Hematopoietic multipotent progenitor cell (in vitro differentiated cells): Measurements from ENCODE around the gene ASPG. TPM values are rescaled to one million over a fixed set of nuclear protein-coding genes. Genes with fewer than 3 reads are reported as not detected.

Experiments used
- DNase-seq, 3 donors: peaks; one replicate each; pipeline ENCODE4 v3.0.0-alpha.2; 2011 to 2015; ENCODE audit warnings: low read depth in 2 of 3, low spot score in 2 of 3
- total RNA-seq: library from RNA; depleted of rRNA; stranded (reverse); fragments of >200 nt; gene quantifications from one replicate; pipeline ENCODE4 v1.2.3, GENCODE V29; 2012

Gene ASPG
- total RNA-seq, 1 donor: under 0.01 TPM

DNA sequence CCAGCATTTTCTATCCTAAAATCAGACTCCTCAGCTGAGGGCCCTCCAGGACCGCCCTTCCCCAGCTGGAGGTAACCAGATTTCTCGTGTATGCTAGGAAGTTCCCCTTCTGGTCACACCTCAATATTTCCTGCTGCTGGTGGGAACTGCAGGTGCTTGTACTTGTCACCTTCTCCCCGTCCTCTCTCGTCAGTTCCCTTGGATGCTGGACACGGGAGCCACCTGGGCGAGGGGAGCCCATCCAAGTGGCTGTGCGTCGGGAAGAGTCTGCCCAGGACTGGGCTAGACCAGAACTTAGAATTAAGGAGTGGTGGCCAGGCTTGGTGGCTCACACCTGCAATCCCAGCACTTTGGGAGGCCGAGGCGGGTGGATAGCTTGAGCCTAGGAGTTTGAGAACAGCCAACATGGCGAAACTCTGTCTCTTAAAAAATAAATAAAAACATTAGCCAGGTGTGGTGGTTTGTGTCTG, 29.7 kb downstream of the ASPG start:
- no peak for DNase-seq

DNA sequence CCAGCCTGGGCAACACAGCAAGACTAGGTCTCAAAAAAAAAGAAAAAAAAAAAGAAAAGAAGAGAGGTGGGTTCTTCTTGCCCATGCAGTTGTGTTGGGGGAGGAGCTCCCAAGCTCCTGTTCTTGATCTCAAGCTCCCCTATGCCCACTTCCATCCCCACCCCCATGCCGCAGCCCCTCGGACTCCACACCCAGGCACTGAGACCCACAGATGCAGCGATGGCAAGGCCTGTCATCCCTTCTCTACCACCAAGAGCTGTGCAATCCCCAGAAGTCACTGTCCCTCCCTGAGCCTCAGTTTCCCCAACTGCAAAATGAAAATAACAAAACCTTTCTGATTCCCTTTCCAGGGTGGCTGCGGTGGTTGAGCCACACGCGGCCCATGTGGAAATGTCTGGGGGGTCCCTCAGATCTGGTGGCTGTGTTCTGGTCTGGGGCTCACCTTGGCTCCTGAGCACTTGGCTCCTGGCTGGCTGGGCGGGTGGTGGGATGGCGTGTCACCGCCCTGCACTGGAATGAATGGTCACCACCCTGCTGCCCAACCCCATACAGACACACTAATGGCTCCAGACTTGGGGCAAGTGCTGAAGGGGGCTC, 30.3 kb downstream of the ASPG start:
- DNase-seq: no peak

DNA sequence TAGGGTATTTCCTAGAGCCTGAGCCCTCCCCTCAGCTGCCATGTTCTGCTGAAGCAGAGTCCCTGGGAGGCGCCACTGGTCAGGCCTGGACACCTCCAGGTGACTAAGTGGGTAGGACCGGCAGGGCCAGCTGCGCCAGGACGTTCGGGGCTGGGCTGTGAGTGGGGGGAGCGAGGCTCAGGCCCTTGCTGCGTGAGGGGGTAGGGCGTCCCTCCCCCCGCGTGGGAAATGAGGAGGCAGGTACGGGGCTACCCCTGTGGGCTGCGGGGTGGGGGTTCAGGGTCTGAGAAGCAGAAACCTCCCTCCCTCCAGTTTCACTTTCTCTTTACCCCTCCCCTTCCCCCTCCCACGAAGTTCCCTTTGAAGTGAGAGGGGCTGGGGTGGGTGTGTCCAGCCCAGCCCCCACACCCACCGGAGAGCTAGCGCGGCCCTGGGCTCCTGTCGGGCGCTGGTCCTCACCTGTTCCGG, 30.8 kb downstream of the ASPG start:
- DNase-seq: peak in 2 of 3 donors; percentile 44 to 62

DNA sequence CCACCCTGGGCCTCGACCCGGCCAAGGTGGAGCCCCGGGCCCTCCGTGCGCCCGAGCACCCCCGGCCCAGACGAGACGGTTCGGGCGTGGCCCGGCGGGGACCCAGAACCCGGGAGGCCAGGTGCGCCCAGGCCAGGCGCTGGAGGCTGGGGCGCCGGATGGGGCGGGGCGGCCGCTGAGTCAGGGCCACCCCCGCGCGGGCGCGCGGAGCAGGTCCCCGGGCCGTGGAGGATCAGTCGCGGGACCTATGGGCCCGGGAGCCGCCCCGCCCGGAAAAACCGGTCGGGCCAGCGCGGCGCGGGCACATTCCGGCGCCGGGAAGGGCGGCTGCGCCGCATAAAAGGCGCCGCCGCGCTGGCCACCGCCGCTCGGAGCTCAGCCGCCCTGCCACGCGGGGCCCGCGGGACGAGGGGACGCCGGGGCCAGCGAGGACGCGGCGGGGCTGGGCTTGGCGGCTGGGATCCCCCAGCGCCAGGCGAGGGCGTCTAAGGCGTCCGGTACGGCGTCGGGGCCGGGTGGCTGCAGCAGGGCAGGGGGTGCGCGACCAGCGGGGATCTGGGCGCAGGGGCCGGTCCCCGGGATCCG, 31.3 kb downstream of the ASPG start:
- DNase-seq: no peak

DNA sequence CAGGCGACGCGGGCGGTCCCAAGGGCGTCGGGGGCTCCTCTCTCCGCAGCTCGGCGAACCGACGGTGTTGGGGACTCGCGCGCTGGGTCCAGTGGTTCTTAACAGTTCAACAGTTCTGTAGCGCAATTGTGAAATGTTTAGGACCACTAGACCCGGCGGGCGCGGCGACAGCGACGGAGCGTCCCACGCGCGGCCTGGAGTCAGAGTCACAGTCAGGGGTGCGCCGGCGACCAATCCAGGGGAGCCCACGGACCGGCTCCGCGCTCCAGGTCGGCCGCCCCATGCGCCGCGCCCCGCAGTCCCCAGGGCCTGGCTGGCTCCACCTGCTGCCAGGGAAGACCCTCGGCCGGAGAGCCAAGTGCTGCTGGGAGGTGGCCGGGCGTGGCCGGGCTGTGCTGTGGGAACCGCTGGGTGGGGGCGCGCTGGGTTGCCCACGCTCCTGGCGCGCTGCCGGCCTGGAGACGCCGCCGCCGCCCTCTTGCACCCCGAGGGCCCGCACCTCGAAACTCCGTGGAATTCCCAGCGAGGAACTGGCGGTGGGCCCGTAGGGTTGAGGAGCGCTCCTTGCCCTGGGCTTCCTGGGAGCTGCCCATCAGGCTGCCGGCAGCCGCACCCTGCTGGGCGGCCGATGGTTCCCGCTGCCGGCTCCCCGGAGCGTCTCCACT, 32.0 kb downstream of the ASPG start:
- no peak for DNase-seq

DNA sequence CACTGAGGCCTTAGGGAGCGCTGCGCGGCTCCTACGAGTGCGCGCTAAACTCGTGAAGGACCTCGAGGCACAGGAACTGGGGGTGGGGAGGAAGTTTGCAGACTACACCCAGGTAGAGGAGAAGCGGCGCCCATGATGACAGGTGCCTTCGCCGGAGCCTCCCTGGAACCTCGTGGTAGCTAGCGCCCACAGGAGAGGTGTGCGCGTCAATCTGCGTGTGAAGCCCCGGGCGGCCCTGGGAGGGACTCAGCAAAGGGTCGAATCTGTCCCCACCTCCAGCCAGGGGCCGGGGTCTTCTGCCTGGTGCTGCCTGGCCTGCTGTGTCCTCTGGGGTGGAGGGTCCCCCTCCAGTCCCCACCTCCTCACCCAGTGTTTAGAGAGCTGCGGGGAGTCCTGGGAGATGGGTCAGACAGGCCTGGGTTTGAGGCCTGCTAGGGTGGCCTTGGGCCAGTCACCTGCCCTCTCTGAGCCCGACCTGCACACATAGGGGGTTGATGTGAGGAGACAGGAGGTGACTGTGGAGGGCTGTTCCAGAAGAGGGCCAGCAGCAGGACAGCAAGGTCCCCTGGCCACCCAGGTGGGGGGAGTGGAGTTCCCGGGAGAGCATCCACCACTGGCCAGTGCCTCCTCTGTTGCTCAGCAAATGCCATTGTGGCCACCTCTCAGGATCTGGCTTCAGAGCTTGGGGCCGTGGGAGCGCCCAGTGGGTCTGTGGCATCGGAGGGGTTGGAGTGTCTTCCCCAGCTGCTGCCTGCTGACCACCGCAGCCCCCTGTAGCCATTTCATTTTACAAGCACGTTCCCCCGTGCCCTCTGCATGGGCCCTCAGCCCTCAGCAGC, 32.7 kb downstream of the ASPG start:
- no peak for DNase-seq

DNA sequence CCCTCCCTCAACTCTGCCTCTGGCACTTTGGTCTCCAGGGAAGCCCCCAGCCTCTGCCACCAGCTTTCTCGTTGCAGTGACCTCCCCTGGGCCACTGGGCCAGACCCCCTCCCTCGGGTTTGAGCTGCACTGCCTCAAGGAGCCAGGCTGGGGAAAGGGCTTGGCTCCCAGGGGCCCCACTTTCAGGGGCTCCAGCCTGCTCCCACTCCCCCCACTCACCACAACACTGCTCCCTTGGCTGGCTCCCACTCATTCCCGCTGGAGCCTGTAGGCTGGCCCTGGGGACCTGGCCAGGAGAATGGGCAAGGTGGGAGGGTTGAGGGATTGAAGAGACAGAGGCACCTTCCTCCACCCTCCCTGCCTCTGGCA, 33.6 kb downstream of the ASPG start:
- DNase-seq: no peak

DNA sequence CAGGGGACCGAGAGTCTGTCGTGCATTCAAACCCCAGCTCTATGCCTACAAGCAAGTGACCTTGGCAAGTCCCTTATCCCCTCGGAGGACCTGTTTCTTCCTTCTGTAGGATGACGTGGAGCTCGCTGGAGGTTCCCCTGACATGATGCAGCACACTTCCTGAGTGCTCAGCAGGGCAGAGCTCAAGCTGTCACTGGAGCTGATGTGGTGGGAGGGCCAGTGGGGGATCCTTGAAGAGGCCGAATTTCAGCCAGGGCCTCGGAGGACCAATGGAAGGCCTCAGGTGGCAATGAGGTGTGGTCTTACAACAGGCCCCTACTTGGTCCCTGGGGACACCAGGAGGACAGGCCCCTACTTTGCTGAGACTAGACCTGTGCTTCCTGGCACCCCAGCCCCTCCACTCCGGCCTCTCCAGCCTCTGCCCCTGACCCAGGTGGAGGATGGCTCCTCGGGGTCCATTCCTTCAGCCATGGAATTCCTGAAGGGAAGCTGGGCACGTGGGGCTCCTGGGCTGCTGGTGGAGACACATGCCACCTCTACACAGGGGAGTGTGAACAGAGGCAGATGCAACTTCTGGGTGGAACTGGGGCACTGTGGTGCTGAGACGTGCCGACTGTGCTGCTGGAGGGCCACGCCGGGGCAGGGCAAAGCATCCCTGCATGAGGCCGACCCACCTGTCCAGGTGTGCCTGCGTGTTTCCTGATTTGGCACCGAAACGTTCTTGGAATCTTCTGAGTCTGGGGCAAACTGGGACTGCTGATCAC, 34.2 kb downstream of the ASPG start:
- no peak for DNase-seq

DNA sequence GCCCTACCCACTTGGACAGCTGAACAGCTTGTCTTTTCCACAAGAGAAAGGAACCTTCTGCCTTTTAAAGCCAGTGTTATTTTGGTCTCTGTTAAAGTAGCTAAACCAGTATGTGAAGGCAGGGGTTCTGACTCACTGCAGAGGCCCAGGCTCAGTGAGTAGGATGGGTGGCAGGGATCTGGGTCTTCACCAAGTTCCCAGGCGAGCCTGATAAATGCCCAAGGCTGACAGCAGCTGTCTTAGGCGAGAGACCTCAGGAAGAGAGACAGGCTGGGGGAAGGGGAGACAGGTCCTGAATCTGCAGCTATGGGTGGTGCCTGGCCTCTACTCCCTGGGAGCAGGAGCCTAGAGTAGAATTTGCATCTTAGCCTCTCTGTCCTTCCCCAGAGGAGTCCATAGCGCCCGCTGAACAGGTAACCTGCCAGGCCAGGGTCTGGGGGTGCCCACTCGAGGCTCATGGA, 34.8 kb downstream of the ASPG start:
- DNase-seq: no peak

DNA sequence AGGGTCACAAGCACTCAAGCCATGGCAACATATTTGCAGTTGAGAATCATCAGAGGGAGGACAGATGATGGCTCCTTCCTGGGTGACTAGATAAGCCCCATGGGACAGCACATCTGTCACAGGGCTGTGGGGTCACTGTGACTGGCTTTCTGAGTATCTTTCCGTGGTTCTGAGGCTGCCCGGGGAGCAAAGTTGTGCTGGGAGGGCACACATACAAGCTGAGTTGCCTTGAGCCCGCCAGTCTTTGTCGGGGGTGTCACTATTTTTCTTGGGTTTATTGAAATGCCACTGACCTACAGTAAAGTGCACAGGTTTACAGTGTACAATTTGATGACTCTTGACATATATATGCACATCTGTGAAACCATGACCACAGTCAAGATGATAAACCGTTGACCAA, 35.6 kb downstream of the ASPG start:
- no peak for DNase-seq

DNA sequence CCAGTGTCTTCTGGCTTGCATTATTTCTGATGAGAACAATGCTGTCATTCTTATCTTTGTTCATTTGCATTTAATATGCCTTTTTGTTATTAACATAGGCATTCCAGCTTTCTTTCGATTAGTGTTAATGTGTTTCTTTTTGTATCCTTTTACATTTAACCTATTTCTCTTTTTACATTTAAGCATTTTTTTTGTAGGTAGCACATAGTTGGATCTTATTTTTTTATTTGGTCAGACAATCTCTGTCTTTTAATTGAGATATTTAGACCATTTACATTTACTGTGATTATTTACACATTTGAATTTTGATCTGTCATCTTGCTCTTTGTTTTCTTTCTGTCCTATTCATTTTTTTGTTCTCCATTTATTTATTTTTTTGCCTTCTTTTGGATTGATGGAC, 38.4 kb downstream of the ASPG start:
- no peak for DNase-seq

DNA sequence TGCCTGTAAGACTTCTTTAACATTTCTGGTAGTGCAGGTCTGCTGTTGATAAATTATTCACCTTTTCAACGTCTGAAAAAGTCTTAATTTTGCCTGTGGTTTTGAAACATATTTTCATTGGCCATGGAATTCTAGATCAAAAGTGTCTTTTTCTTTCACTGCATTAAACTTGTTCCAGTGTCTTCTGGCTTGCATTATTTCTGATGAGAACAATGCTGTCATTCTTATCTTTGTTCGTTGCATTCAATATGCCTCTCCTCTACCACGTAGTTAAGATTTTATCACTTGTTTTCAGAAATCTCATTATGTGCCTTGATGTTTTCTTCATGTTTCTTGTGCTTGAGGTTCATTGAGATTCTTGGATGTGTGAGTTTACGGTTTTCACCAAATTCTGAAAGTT, 39.5 kb downstream of the ASPG start:
- DNase-seq: no peak

DNA sequence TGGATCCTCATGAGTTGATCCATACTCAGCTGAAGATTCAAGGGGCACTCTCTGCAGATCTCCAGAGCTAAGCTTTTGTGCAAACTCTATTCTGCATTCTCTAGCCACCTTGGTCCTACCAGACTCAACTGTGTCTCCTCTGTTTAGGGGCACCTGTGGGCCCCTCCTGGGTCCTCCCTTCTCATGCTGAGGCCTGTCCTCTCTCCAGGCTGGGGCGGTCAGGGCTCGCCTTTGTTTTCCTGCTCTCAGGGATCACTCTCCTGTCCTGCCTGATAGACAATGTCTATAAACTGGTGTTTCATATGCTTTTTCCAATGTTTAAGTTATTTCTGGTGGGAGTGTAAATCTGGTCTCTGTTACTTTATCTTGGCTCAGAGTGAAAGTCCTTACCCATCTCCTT, 41.3 kb downstream of the ASPG start:
- no peak for DNase-seq

DNA sequence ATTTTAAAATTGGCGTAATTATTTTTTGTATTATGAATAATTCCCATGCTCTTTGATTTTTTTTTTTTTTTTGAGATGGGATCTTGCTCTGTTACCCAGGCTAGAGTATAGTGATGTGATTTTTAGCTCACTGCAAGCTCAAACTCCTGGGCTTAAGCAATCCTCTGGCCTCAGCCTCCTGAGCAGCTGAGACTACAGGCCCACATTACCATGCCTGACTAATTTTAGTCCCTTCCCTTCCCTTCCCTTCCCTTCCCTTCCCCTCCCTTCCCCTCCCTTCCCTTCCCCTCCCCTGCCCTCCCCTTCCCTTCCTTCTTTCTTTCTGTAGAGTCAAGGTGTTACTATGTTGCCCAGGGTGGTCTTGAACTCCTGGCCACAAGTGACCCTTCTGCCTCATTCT, 43.5 kb downstream of the ASPG start:
- DNase-seq: no peak

DNA sequence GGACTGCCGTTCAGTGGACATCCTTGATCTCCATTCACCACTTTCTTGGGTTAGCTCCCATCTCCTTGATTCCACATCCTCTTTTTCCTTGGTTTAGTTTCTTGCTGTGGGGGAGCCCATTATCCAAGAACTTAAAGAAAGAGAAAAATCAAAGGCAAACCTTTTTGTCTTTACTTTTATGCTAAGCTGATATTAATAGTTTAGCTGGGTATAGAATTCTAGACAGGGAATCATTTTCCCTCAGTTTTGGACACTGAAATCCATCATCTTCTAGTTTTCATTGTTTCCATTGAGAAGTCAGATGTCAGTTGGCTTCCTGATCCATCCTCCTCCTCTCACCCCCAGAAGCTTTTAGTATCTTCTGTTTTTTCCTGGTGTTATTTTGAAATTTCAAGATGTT, 44.1 kb downstream of the ASPG start:
- DNase-seq: no peak

DNA sequence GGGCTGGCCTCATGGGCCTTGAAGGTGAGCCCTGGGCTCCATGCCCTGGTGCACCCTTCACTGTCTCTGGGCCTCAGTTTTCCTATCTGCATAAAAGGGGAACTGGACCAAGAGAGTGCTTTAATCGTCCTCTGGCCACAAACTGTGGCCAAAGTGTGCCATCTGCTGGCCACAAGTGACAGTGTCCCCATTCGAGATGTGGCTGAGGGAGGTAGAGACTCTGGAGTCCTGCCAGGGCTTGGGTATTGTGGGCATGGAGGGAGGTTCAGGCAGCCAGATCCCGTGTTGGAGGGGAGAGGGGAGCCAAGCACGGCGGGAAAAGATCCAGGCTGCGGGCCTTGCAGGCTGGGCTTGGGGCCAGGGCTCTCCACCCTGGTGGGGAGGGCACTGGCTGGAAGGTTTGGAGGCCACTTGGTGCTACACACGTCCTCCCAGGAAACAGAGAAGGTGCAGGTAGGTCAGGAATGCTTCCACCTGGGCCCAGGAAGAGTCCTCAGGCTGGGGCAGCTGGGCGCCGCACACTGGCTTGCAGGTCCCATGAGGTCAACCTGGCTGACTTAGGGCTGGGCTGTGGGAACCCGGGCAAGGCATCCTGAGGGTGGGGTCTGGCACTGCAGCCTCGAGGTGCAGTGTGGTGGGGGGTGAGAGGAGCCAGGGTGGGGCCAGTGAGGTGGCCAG, 45.6 kb downstream of the ASPG start:
- peak in 2 of 3 donors; percentile 42 to 63 for DNase-seq

DNA sequence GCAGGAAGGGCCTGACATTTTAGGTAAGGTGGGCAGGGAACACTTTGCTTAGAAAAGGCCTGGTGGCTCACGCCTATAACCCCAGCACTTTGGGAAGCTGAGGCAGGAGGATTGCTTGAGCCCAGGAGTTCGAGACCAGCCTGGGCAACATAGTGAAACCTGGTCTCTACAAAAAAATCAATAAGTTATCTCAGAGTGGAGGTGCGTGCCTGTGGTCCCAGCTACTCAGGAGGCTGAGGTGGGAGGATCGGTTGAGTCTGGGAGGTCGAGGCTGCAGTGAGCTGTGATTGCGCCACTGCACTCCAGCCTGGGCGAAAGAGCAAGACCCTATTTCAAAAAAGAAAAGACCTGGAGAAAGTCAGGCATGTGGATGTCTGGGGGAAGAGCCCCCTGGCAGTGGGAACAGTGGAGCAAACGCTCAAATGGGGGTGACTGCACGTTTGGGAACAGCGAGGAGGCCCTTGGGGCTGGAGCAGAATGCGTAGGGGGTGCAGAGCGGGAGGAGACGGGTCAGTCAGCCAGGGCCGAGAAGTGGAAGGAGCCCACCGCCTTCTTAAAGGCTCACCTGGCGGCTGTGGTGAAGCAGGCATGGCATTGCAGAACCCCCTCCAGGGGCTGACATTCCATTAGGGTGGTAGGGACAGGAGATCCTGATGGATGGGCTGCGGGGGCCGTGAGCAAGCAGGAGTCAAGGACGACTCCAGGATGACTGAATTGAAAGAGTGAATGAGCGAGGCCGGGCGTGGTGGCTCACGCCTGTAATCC, 46.6 kb downstream of the ASPG start:
- DNase-seq: no peak

DNA sequence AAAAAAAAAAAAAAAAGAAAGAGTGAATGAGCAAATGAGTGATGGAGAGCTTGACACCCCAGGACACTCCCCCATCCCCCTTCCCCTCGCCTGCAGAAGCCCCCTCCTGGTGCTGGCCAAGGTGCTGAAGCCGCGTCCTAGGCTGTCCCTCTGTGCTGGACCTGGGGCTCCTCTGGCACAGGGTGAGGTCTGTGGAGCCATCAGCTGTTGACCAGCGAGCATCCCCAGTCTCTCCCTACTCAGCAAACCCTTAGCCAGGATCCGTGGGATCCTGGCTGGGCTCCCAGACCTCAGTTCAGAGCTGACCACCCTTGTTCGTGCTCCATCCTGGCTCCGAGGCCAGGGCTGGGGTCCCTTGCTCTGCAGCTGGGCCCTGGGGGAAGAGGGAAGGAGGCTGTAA, 47.5 kb downstream of the ASPG start:
- DNase-seq: no peak

DNA sequence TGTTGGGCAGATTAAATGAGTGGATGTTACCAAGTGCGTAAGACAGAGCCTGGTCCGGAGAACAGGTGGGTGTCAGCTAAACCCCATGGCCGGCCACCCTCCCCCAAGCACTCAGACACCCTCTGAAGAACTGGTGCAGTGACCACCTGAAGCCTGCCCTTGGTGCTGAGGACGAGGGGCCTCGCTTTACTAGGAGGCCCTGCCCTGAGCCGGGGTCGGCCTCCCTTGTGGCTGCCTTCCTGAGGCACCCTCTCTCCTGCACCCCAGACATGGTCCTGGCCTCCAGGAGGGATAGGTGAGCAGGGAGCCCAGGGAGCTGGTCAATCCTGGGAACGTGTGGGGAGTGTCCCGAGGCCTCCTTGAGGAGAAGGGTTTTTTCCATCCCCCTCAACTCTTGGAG, 48.0 kb downstream of the ASPG start:
- DNase-seq: no peak
